ENCODE measurements around the gene FBXO24. TPM values are rescaled to one million over a fixed set of nuclear protein-coding genes. Genes with fewer than 3 reads are reported as not detected.

The FBXO24 gene
- total RNA-seq, 1 donor from 2014 or later: 1.2 TPM

DNA sequence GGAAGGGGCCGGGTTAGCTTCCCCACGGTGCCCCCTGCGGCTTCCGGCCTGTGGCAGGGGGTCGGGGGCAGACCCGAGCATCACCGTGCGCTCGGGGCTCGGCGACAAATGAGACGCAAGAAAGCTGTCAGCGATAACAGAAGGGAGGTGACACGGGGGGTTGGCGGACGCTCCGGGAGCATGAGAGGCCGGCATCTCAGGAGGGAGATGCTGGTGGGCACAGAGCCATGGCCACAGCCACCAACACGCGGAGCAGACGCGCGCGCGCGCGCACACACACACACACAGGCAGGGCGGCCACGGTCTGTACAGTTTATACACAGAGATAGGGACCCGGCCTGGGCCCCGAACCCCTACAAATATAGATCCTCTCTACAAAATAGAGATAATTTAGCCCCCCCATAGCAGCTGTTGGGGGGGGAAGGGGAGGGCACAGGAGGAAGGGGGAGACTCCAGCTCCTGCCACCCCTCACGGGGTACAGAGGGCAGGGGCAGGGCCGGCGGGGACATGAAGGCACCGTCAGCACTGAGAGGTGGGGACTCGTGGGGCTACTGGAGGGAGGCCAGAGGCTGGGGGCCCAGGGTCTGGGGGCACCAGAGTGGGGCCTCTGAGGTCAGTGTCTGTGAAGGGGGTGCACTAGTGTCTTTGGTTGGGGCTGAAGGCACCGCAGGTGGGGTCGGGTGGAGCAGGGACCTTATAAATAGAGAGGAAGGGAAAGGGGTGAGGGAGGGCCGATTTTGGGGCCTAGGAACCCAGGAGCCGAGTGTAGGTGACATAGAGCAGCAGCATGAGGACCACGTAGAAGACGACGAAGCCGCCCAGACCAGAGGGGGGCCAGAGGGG, 11.5 kb upstream of the FBXO24 start:
- no peaks in the 10 kb centered on the region for H3K9me3 ChIP-seq (ENCODE audit: low read depth)
- H3K4me2 ChIP-seq: no peak overlapping the region
- no peaks in the 10 kb centered on the region for H4K20me1 ChIP-seq (ENCODE audit: low read depth)
- Mint-ChIP-seq H3K9me3 (no peaks in the 10 kb centered on the region), H3K27ac (no peak overlapping the region), H3K27me3 (ENCODE audit: insufficient read depth, low read depth) (peaks cover 7% of the 10 kb centered on the region), H3K4me1 (peaks cover 13% of the 10 kb centered on the region), H3K4me3 (peak overlapping the region; percentile 27), H3K36me3 (peaks cover 6% of the 10 kb centered on the region)
- no peak overlapping the region for H3K27ac ChIP-seq
- peaks cover 9% of the 10 kb centered on the region for H3K4me1 ChIP-seq
- H3K36me3 ChIP-seq: no peaks in the 10 kb centered on the region
- H3K27me3 ChIP-seq: peaks cover 16% of the 10 kb centered on the region
- no peaks in the 10 kb centered on the region for H3K79me2 ChIP-seq (ENCODE audit: low read depth)
- TF ChIP-seq EZH2 (IDR thresholded peaks at IDR 0.05) (no peak), CTCF (IDR thresholded peaks at IDR 0.05) (no peak), EZH2phosphoT487 (IDR thresholded peaks at IDR 0.05) (no peak)
- H3F3A ChIP-seq (ENCODE audit: low read depth): peaks cover 10% of the 10 kb centered on the region
- no peak overlapping the region for H3K4me3 ChIP-seq
- H2AFZ ChIP-seq (replicated peaks): no peak overlapping the region
- H3K9ac ChIP-seq: no peak overlapping the region
- DNase-seq (ENCODE audit: low spot score): no peak

GRCh38 chr7:100575206-100575631, 10.9 kb upstream of the FBXO24 start:
- H3F3A ChIP-seq (ENCODE audit: low read depth): peaks cover 4% of the 10 kb centered on the region
- H2AFZ ChIP-seq (replicated peaks): no peak overlapping the region
- H4K20me1 ChIP-seq (ENCODE audit: low read depth): no peaks in the 10 kb centered on the region
- no peak overlapping the region for H3K27ac ChIP-seq
- H3K4me3 ChIP-seq: no peak overlapping the region
- H3K4me1 ChIP-seq: peaks cover 2% of the 10 kb centered on the region
- DNase-seq (ENCODE audit: low spot score): no peak
- peak overlapping the region; percentile 27 for H3K4me3 Mint-ChIP-seq
- H3K27me3 ChIP-seq: peaks cover 10% of the 10 kb centered on the region
- H3K9me3 Mint-ChIP-seq: no peaks in the 10 kb centered on the region
- H3K9ac ChIP-seq: no peak overlapping the region
- no peaks in the 10 kb centered on the region for H3K79me2 ChIP-seq (ENCODE audit: low read depth)
- peaks cover 13% of the 10 kb centered on the region for H3K4me1 Mint-ChIP-seq
- H3K36me3 ChIP-seq: no peaks in the 10 kb centered on the region
- TF ChIP-seq EZH2 (IDR thresholded peaks at IDR 0.05) (no peak), EZH2phosphoT487 (IDR thresholded peaks at IDR 0.05) (no peak), CTCF (IDR thresholded peaks at IDR 0.05) (no peak)
- peaks cover 6% of the 10 kb centered on the region for H3K36me3 Mint-ChIP-seq
- no peak overlapping the region for H3K27ac Mint-ChIP-seq
- peaks cover 7% of the 10 kb centered on the region for H3K27me3 Mint-ChIP-seq (ENCODE audit: insufficient read depth, low read depth)
- no peaks in the 10 kb centered on the region for H3K9me3 ChIP-seq (ENCODE audit: low read depth)
- no peak overlapping the region for H3K4me2 ChIP-seq

DNA sequence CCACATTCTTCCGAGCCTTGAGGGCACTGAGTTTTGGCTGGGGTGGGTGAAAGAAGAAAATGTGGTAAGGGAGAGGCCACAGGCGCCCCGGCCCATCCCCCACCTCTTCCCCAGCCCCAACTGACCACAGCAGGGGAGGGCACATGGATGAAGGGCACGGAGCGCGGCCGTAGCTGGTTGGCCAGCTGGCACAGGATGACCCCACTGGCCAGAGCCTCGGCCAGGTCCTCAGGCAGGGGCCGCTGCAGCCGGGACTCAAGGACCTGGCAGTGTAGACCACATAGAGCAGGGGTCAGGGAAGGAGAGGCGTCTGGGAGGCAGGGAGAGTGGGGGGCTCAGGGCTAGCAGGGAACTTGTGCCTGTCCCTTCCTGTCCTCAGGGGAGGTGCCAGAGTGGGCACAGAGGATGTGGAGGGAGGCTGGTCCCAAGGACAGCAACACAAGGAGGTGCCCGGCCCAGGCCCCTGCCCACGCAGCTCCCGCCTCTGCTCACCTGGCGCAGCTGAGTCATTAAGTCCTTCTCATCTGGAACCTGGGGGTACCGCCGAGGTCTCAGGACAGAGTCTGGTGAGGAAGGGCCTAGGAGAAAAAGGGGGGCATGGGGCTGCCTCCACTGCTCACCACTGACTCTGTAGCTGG, 10.3 kb upstream of the FBXO24 start:
- no peaks in the 10 kb centered on the region for H3K36me3 ChIP-seq

More for the DNA sequence above, 10.3 kb upstream of the FBXO24 start:
- Histone ChIP-seq H3K9me3 (ENCODE audit: low read depth) (no peaks in the 10 kb centered on the region), H3K4me1 (no peaks in the 10 kb centered on the region), H3K79me2 (ENCODE audit: low read depth) (no peaks in the 10 kb centered on the region), H2AFZ (replicated peaks) (no peak overlapping the region), H3K27ac (no peak overlapping the region), H3F3A (ENCODE audit: low read depth) (no peaks in the 10 kb centered on the region), H3K9ac (no peak overlapping the region), H3K4me3 (no peak overlapping the region), H4K20me1 (ENCODE audit: low read depth) (no peaks in the 10 kb centered on the region), H3K4me2 (no peak overlapping the region), H3K27me3 (peaks cover 3% of the 10 kb centered on the region)
- Mint-ChIP-seq H3K27ac (no peak overlapping the region), H3K4me1 (peaks cover 12% of the 10 kb centered on the region), H3K36me3 (peaks cover 6% of the 10 kb centered on the region), H3K4me3 (no peak overlapping the region), H3K27me3 (ENCODE audit: insufficient read depth, low read depth) (peaks cover 5% of the 10 kb centered on the region), H3K9me3 (no peaks in the 10 kb centered on the region)
- TF ChIP-seq EZH2phosphoT487 (IDR thresholded peaks at IDR 0.05) (no peak), EZH2 (IDR thresholded peaks at IDR 0.05) (no peak), CTCF (IDR thresholded peaks at IDR 0.05) (no peak)
- no peak for DNase-seq (ENCODE audit: low spot score)
